ENCODE results near the gene GUCY2D.

- TF ChIP-seq EP300 (IDR thresholded peaks at IDR 0.05) (no peak), CTCF (IDR thresholded peaks at IDR 0.05) (no peak), POLR2AphosphoS5 (IDR thresholded peaks at IDR 0.05) (no peak), POLR2A (IDR thresholded peaks at IDR 0.05) (no peak)
Observed at GRCh38 chr17:8062435-8062806, 60.0 kb downstream of the GUCY2D start.

Measured in upper lobe of left lung (tissue), 4 donors.